Activated CD8-positive, alpha-beta T cell treated with anti-CD3 and anti-CD28 coated beads for 36 hours (primary cell): ENCODE measurements around the gene B3GALT6. TPM values are rescaled to one million over a fixed set of nuclear protein-coding genes. Genes with fewer than 3 reads are reported as not detected.
A peak's percentile ranks its signal among the peaks of the same experiment; 100 is the strongest.

ENCODE experiments used
- ATAC-seq: fragments of 200-7000 bp; cut with Tn5 transposase; one replicate; pipeline ENCODE4 v1.10.0; 2021; ENCODE audit warnings: mild to moderate bottlenecking, moderate library complexity
- CTCF ChIA-PET: fragments of 350-600 bp; sonication (Branson Sonifier 250); formaldehyde crosslinking; loops from one replicate; lab custom pipeline; 2021; ENCODE audit warnings: antibody characterized with exemption; lab: Charles Lee
- POLR2A ChIA-PET: fragments of 350-600 bp; sonication (Branson Sonifier 250); formaldehyde crosslinking; loops from one replicate; lab custom pipeline; 2021; ENCODE audit warnings: antibody characterized with exemption; lab: Charles Lee
- DNase-seq: peaks from one replicate; pipeline ENCODE4 v3.0.0-alpha.2; 2020
- H3K27ac Mint-ChIP-seq: one replicate; pipeline ENCODE4 v1.8.0; 2021; ENCODE audit warnings: mild to moderate bottlenecking, mixed read lengths
- H3K27me3 Mint-ChIP-seq: one replicate; pipeline ENCODE4 v1.8.0; 2021; ENCODE audit warnings: mixed read lengths
- H3K36me3 Mint-ChIP-seq: one replicate; pipeline ENCODE4 v1.8.0; 2021; ENCODE audit warnings: low read depth, mixed read lengths
- H3K4me1 Mint-ChIP-seq: one replicate; pipeline ENCODE4 v1.8.0; 2021; ENCODE audit warnings: low read depth, mixed read lengths
- H3K4me3 Mint-ChIP-seq: one replicate; pipeline ENCODE4 v1.8.0; 2021; ENCODE audit warnings: mild to moderate bottlenecking, moderate library complexity, mixed read lengths
- H3K9me3 Mint-ChIP-seq: one replicate; pipeline ENCODE4 v1.8.0; 2021; ENCODE audit warnings: mixed read lengths
- CTCF ChIP-seq: fragments of 200-600 bp; IDR thresholded peaks from one replicate; pipeline ENCODE4 v1.8.0; 2022; ENCODE audit warnings: antibody characterized with exemption, mild to moderate bottlenecking
- intact Hi-C: fragments of 100-400 bp; cut with micrococcal nuclease; formaldehyde crosslinking; loops from one replicate; pipeline ENCODE4 v1.10.0; 2022
- total RNA-seq, 2 experiments: library from RNA; stranded (reverse); gene quantifications; one replicate each; pipeline ENCODE4 v1.2.3, GENCODE V29; 2021

Gene B3GALT6
- total RNA-seq, 2 experiments from 2014 or later: 13.1 to 14.3 TPM

GRCh38 chr1:1250786-1251284, 18.8 kb downstream of the B3GALT6 start:
- Mint-ChIP-seq H3K4me3 (peak overlapping the region; percentile 15), H3K4me1 (peaks cover 16% of the 10 kb centered on the region), H3K27ac (peak overlapping the region; percentile 94), H3K36me3 (peaks cover 21% of the 10 kb centered on the region), H3K27me3 (no peaks in the 10 kb centered on the region), H3K9me3 (no peaks in the 10 kb centered on the region)
- ATAC-seq (peak; percentile 95), DNase-seq (peak; percentile 95)
- POLR2A ChIA-PET: interaction anchor here (0.6 to 1.5 kb wide), 10 partner anchors 9 to 237 kb away, joined by 3 to 6 read pairs (median 4); partner anchors contain the start of genes B3GALT6, ISG15, SDF4 and UBE2J2
- TF ChIP-seq CTCF: no peak
- intact Hi-C loops: no loop called here
- CTCF ChIA-PET: interaction anchor here (0.7 to 3.5 kb wide), 15 partner anchors 12 to 268 kb away, joined by 3 to 50 read pairs (median 4); no protein-coding TSS in a partner anchor

GRCh38 chr1:1253314-1253713, 21.3 kb downstream of the B3GALT6 start:
- peaks cover 16% of the 10 kb centered on the region for H3K4me1 Mint-ChIP-seq
- H3K27ac Mint-ChIP-seq: no peak overlapping the region
- no peaks in the 10 kb centered on the region for H3K9me3 Mint-ChIP-seq
- no peaks in the 10 kb centered on the region for H3K27me3 Mint-ChIP-seq
- H3K36me3 Mint-ChIP-seq: peaks cover 30% of the 10 kb centered on the region
- H3K4me3 Mint-ChIP-seq: no peak overlapping the region
- ATAC-seq (no peak), DNase-seq (no peak)
- POLR2A ChIA-PET: no interaction called here
- intact Hi-C loops: no loop called here
- no peak for TF ChIP-seq CTCF
- CTCF ChIA-PET: no interaction called here

- no peak overlapping the region for H3K27ac Mint-ChIP-seq
- peaks cover 16% of the 10 kb centered on the region for H3K4me1 Mint-ChIP-seq
- intact Hi-C loops: no loop called here
- ATAC-seq: no peak
- CTCF ChIA-PET: no interaction called here
- H3K9me3 Mint-ChIP-seq: no peaks in the 10 kb centered on the region
- POLR2A ChIA-PET: interaction anchor here (0.6 kb wide), 1 partner anchor 60 kb away, joined by 3 read pairs; no protein-coding TSS in a partner anchor
- TF ChIP-seq CTCF: no peak
- no peaks in the 10 kb centered on the region for H3K27me3 Mint-ChIP-seq
- no peak for DNase-seq
- H3K4me3 Mint-ChIP-seq: no peak overlapping the region
- peaks cover 33% of the 10 kb centered on the region for H3K36me3 Mint-ChIP-seq
Observed at GRCh38 chr1:1253972-1254666, 22.1 kb downstream of the B3GALT6 start.

- Mint-ChIP-seq H3K4me1 (peaks cover 15% of the 10 kb centered on the region), H3K9me3 (no peaks in the 10 kb centered on the region), H3K4me3 (no peak overlapping the region), H3K36me3 (peaks cover 37% of the 10 kb centered on the region), H3K27me3 (no peaks in the 10 kb centered on the region), H3K27ac (no peak overlapping the region)
- CTCF ChIA-PET: no interaction called here
- no peak for ATAC-seq
- no peak for DNase-seq
- TF ChIP-seq CTCF: no peak
- POLR2A ChIA-PET: interaction anchor here (0.6 to 1.6 kb wide), 5 partner anchors 20 to 61 kb away, joined by 3 to 6 read pairs (median 3); no protein-coding TSS in a partner anchor
- intact Hi-C loops: no loop called here
Observed at GRCh38 chr1:1254667-1254998, 22.6 kb downstream of the B3GALT6 start.

- intact Hi-C loops: no loop called here
- ChIA-PET CTCF (no interaction called here), POLR2A (interaction anchor here (0.6 to 1.6 kb wide), 5 partner anchors 21 to 61 kb away, joined by 3 to 6 read pairs (median 3); no protein-coding TSS in a partner anchor)
- Mint-ChIP-seq H3K4me3 (no peak overlapping the region), H3K36me3 (peaks cover 42% of the 10 kb centered on the region), H3K27ac (no peak overlapping the region), H3K27me3 (no peaks in the 10 kb centered on the region), H3K4me1 (peaks cover 10% of the 10 kb centered on the region), H3K9me3 (no peaks in the 10 kb centered on the region)
- ATAC-seq: no peak
- TF ChIP-seq CTCF: no peak
- no peak for DNase-seq
Observed at GRCh38 chr1:1255078-1255477, 23.0 kb downstream of the B3GALT6 start.
